HG03066 (cell line): ENCODE measurements around the gene GPR160.

Experiments used
- ATAC-seq: cut with Tn5 transposase; IDR thresholded peaks from one replicate; pipeline ENCODE4 v1.9.1; 2021; ENCODE audit warnings: low read depth; ENCODE audit not compliant: unreplicated experiment

GPR160 gene

GRCh38 chr3:170063691-170064090, 25.9 kb downstream of the GPR160 start:
- no peak for ATAC-seq

- no peak for ATAC-seq
These were observed 26.3 kb downstream of the GPR160 start for GRCh38 chr3:170064108-170064507.

GRCh38 chr3:170075441-170076091, 37.8 kb downstream of the GPR160 start:
- no peak for ATAC-seq

- no peak for ATAC-seq
These were observed 39.0 kb downstream of the GPR160 start for GRCh38 chr3:170076715-170077238.

- no peak for ATAC-seq
These were observed 39.6 kb downstream of the GPR160 start for GRCh38 chr3:170077361-170077760.

GRCh38 chr3:170078620-170079281, 41.0 kb downstream of the GPR160 start:
- no peak for ATAC-seq

GRCh38 chr3:170079536-170080165, 41.9 kb downstream of the GPR160 start:
- no peak for ATAC-seq

- no peak for ATAC-seq
These were observed 42.8 kb downstream of the GPR160 start for GRCh38 chr3:170080605-170081004.

- ATAC-seq = no peak
These were observed 43.4 kb downstream of the GPR160 start for GRCh38 chr3:170081079-170081741.

GRCh38 chr3:170083343-170083742, 45.5 kb downstream of the GPR160 start:
- no peak for ATAC-seq

GRCh38 chr3:170085396-170085795, 47.6 kb downstream of the GPR160 start:
- no peak for ATAC-seq

- ATAC-seq = no peak
These were observed 52.2 kb downstream of the GPR160 start for GRCh38 chr3:170089862-170090600.

GRCh38 chr3:170090601-170090981, 52.8 kb downstream of the GPR160 start:
- ATAC-seq = no peak

- ATAC-seq = no peak
These were observed 55.1 kb downstream of the GPR160 start for GRCh38 chr3:170092907-170093306.

GRCh38 chr3:170095771-170096170, 58.0 kb downstream of the GPR160 start:
- ATAC-seq = no peak

GRCh38 chr3:170096342-170096741, 58.5 kb downstream of the GPR160 start:
- ATAC-seq = no peak

GRCh38 chr3:170098753-170099152, 61.0 kb downstream of the GPR160 start:
- no peak for ATAC-seq

- ATAC-seq = no peak
These were observed 63.1 kb downstream of the GPR160 start for GRCh38 chr3:170100944-170101343.

- no peak for ATAC-seq
These were observed 64.6 kb downstream of the GPR160 start for GRCh38 chr3:170102431-170102830.

- no peak for ATAC-seq
These were observed 70.1 kb downstream of the GPR160 start for GRCh38 chr3:170107941-170108340.
